HCT116 (cell line): ENCODE measurements around the gene MMD2. TPM values are rescaled to one million over a fixed set of nuclear protein-coding genes. Genes with fewer than 3 reads are reported as not detected.

Experiments
- ATAC-seq: fragments of 200-7000 bp; cut with Tn5 transposase; 2 replicates; pipeline ENCODE4 v1.9.1; 2020; ENCODE audit warnings: mild to moderate bottlenecking, moderate library complexity
- BruUV-seq: library from RNA; stranded (reverse); fragments of 400-500 nt; replicated peaks from 2 replicates; lab custom pipeline; 2021; lab: Mats Ljungman, UMichigan
- CTCF ChIA-PET: fragments of 300-600 bp; sonication (Branson Sonifier 250); formaldehyde crosslinking; loops from one replicate; lab custom pipeline; 2021; ENCODE audit warnings: antibody characterized with exemption; lab: Charles Lee
- POLR2A ChIA-PET: fragments of 300-600, 350-600 bp; sonication (Branson Sonifier 250); formaldehyde crosslinking; loops from one replicate; lab custom pipeline; 2021; ENCODE audit warnings: antibody characterized with exemption; lab: Charles Lee
- RAD21 ChIA-PET, 2 experiments: fragments of 300-600 bp; sonication (Branson Sonifier 250); formaldehyde crosslinking; loops; one replicate each; lab custom pipeline; 2023; ENCODE audit warnings: low total read pairs in 2 of 2; ENCODE audit not compliant: uncharacterized antibody in 2 of 2, unreplicated experiment in 2 of 2, low non-redundant PET in 1 of 2; lab: Charles Lee
- DNase-seq: peaks from one replicate; pipeline ENCODE4 v3.0.0-alpha.2; 2010; ENCODE audit warnings: low read depth, low spot score
- H2AFZ ChIP-seq: fragments of 200-600 bp; shearing (Covaris generic), sonication (generic); 2 replicates; pipeline ENCODE4 v1.6.1; 2017; ENCODE audit warnings: low read depth, mixed run types, mixed read lengths, antibody characterized with exemption, low read length; ENCODE audit not compliant: poor library complexity, severe bottlenecking
- H3K27ac ChIP-seq: 2 replicates; pipeline ENCODE4 v1.5.1; 2012; ENCODE audit warnings: low read depth, low read length
- H3K27me3 ChIP-seq: fragments of 200-600 bp; sonication (generic); 2 replicates; pipeline ENCODE4 v1.6.1; 2016; ENCODE audit warnings: mixed run types, low read length, mixed read lengths; ENCODE audit not compliant: insufficient read depth
- H3K36me3 ChIP-seq, 2 experiments: fragments of 200-500 bp in 1 of 2; fragments of 200-600 bp in 1 of 2; sonication (Bioruptor generic) in 1 of 2; sonication (generic) in 1 of 2; 2 replicates each; pipeline versions ENCODE4 v1.5.1 to v1.6.1; 2014 to 2016; ENCODE audit warnings: low read length in 2 of 2, inconsistent platforms in 1 of 2, mixed read lengths in 1 of 2, mixed run types in 1 of 2; ENCODE audit not compliant: insufficient read depth in 2 of 2, control insufficient read depth in 1 of 2
- H3K4me1 ChIP-seq, 2 experiments: fragments of 200-600 bp in 1 of 2; sonication (generic) in 1 of 2; 2 replicates each; pipeline versions ENCODE4 v1.5.1 to v1.6.1; 2012 to 2017; ENCODE audit warnings: low read length in 2 of 2, inconsistent platforms in 1 of 2, mild to moderate bottlenecking in 1 of 2, mixed read lengths in 1 of 2, mixed run types in 1 of 2, moderate library complexity in 1 of 2; ENCODE audit not compliant: insufficient read depth in 2 of 2, control insufficient read depth in 1 of 2
- H3K4me2 ChIP-seq: fragments of 200-600 bp; sonication (generic); 2 replicates; pipeline ENCODE4 v1.6.1; 2017; ENCODE audit warnings: mixed run types, low read length, mixed read lengths
- H3K4me3 ChIP-seq, 2 experiments: fragments of 200-600 bp in 1 of 2; sonication (generic) in 1 of 2; replicated peaks in 1 of 2; 2 replicates each; pipeline ENCODE4 v1.5.1; 2011 to 2016; ENCODE audit warnings: low read length in 2 of 2, control low read depth in 1 of 2, low read depth in 1 of 2, mild to moderate bottlenecking in 1 of 2, mixed read lengths in 1 of 2, mixed run types in 1 of 2
- H3K79me2 ChIP-seq: fragments of 200-600 bp; sonication (generic); 2 replicates; pipeline ENCODE4 v1.6.1; 2017; ENCODE audit warnings: mild to moderate bottlenecking, mixed run types, low read length, moderate library complexity, mixed read lengths; ENCODE audit not compliant: insufficient read depth
- H3K9ac ChIP-seq: fragments of 200-600 bp; sonication (generic); 2 replicates; pipeline ENCODE4 v1.6.1; 2016; ENCODE audit warnings: low read length, mixed read lengths
- H3K9me2 ChIP-seq: fragments of 200-600 bp; sonication (generic), shearing (Covaris generic); 2 replicates; pipeline ENCODE4 v1.6.1; 2017; ENCODE audit warnings: mixed run types, mild to moderate bottlenecking, moderate library complexity; ENCODE audit not compliant: insufficient read depth
- H3K9me3 ChIP-seq, 2 experiments: fragments of 200-500 bp in 1 of 2; fragments of 200-600 bp in 1 of 2; sonication (Bioruptor generic) in 1 of 2; sonication (generic) in 1 of 2; 2 replicates each; pipeline ENCODE4 v1.6.1; 2014 to 2017; ENCODE audit warnings: low read length in 2 of 2, mixed read lengths in 2 of 2, inconsistent platforms in 1 of 2, low read depth in 1 of 2, mild to moderate bottlenecking in 1 of 2, mixed run types in 1 of 2, moderate library complexity in 1 of 2; ENCODE audit not compliant: control insufficient read depth in 1 of 2, insufficient read depth in 1 of 2
- H4K20me1 ChIP-seq: fragments of 200-600 bp; sonication (generic), shearing (Covaris generic); 2 replicates; pipeline ENCODE4 v1.6.1; 2017; ENCODE audit warnings: mixed run types, mild to moderate bottlenecking, moderate library complexity; ENCODE audit not compliant: insufficient read depth
- CBX3 ChIP-seq: IDR thresholded peaks from 2 replicates; pipeline ENCODE4 v1.6.1; 2012; ENCODE audit warnings: low read depth
- EGR1 ChIP-seq: IDR thresholded peaks from 2 replicates; pipeline ENCODE4 v1.6.1; 2012; ENCODE audit warnings: low read depth
- ELF1 ChIP-seq: IDR thresholded peaks from 2 replicates; pipeline ENCODE4 v1.6.1; 2012; ENCODE audit warnings: low read depth, borderline replicate concordance
- EZH2 ChIP-seq: fragments of 200-600 bp; sonication (generic); IDR thresholded peaks from 2 replicates; pipeline ENCODE4 v1.6.1; 2017; ENCODE audit warnings: antibody characterized with exemption, mixed run types
- RAD21 ChIP-seq: IDR thresholded peaks from 2 replicates; pipeline ENCODE4 v1.6.1; 2012; ENCODE audit warnings: low read depth, mild to moderate bottlenecking
- SIN3A ChIP-seq: IDR thresholded peaks from 2 replicates; pipeline ENCODE4 v1.6.1; 2012; ENCODE audit warnings: low read depth
- SRF ChIP-seq: IDR thresholded peaks from 2 replicates; pipeline ENCODE4 v1.6.1; 2012; ENCODE audit warnings: low read depth
- TCF7L2 ChIP-seq: IDR thresholded peaks from 2 replicates; pipeline ENCODE4 v1.7.0; 2011; ENCODE audit warnings: borderline replicate concordance, inconsistent platforms; ENCODE audit not compliant: insufficient read depth, insufficient read length; ENCODE audit errors: extremely low read depth
- ZFX ChIP-seq: fragments of 450-650 bp; IDR thresholded peaks from 2 replicates; pipeline ENCODE4 v1.6.1; 2017
- ZNF274 ChIP-seq: fragments of 200-500 bp; sonication (Bioruptor generic); IDR thresholded peaks from 2 replicates; pipeline ENCODE4 v1.6.1; 2014; ENCODE audit warnings: mild to moderate bottlenecking, low read depth, low read length, inconsistent platforms
- intact Hi-C: fragments of 100-400 bp; cut with micrococcal nuclease; formaldehyde crosslinking; loops from 2 replicates; pipeline ENCODE4 v1.10.0; 2022
- total RNA-seq: library from RNA; stranded (reverse); gene quantifications from one replicate; pipeline ENCODE4 v1.2.1, GENCODE V29; 2021; ENCODE audit not compliant: unreplicated experiment
- TF ChIP-seq, protein P1 (sequence below): IDR thresholded peaks from 2 replicates; pipeline ENCODE4 v1.6.1; 2011; ENCODE audit warnings: mild to moderate bottlenecking, low read length, moderate library complexity; ENCODE audit not compliant: insufficient replicate concordance; ENCODE audit errors: extremely low read depth
- TF ChIP-seq, protein P2 (sequence below): IDR thresholded peaks from 2 replicates; pipeline ENCODE4 v1.6.1; 2012
- TF ChIP-seq, protein P3 (sequence below): IDR thresholded peaks from 2 replicates; pipeline ENCODE4 v1.6.1; 2012; ENCODE audit warnings: low read depth

MMD2 gene
- total RNA-seq, 1 experiment from 2014 or later = not detected

DNA sequence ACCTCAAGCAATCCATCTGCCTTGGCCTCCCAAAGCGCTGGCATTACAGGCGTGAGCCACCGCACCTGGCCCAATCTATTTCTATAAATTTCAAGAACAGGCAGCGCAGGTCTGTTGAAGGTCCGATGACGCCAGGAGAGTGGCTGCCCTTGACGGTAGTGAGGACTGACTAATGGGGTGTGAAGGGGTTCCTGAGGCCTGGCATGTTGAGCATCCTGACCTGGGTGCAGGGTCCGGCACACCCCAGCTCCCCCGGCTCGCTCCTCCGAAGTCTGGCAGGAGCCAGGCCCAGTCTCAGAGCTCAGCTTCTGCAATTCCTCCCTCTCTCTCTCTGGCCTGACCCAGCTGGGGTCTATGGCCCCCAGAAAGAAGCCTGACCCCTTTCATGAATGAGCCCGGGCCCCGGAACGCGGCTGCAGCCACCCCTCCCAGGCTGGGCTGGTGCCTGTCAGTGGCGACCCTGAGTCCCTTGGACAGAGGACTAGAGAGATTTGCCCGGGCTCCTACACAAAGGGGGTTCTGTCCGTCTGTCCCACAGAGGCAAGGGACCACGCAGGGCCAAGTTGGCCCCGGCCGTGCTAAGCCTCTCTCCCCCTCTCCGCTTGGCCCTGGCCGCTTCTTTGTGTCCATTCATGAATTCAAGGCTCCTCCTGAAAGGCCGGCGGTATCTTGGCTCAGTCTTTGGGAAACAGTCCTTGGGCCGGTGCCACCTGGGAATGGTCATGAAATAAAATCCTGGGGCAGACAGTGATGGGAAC lies 18.8 kb downstream of the MMD2 start:
- CTCF ChIA-PET = no interaction called here
- RAD21 ChIA-PET = no interaction called here
- H2AFZ ChIP-seq = no peak overlapping the region
- DNase-seq (no peak), ATAC-seq (no peak)
- no peaks in the 10 kb centered on the region for H3K36me3 ChIP-seq
- intact Hi-C loops = no loop called here
- no peak overlapping the region for H3K9ac ChIP-seq
- H3K9me3 ChIP-seq = no peaks in the 10 kb centered on the region
- H3K4me1 ChIP-seq = no peaks in the 10 kb centered on the region
- no peak overlapping the region for H3K4me3 ChIP-seq
- no peaks in the 10 kb centered on the region for H4K20me1 ChIP-seq
- TF ChIP-seq, protein P1, sequence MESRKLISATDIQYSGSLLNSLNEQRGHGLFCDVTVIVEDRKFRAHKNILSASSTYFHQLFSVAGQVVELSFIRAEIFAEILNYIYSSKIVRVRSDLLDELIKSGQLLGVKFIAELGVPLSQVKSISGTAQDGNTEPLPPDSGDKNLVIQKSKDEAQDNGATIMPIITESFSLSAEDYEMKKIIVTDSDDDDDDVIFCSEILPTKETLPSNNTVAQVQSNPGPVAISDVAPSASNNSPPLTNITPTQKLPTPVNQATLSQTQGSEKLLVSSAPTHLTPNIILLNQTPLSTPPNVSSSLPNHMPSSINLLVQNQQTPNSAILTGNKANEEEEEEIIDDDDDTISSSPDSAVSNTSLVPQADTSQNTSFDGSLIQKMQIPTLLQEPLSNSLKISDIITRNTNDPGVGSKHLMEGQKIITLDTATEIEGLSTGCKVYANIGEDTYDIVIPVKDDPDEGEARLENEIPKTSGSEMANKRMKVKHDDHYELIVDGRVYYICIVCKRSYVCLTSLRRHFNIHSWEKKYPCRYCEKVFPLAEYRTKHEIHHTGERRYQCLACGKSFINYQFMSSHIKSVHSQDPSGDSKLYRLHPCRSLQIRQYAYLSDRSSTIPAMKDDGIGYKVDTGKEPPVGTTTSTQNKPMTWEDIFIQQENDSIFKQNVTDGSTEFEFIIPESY = no peak
- TF ChIP-seq EZH2 = no peak
- H3K27me3 ChIP-seq = no peaks in the 10 kb centered on the region
- no TSS peak for BruUV-seq
- no peak overlapping the region for H3K27ac ChIP-seq
- no peak overlapping the region for H3K4me2 ChIP-seq
- POLR2A ChIA-PET = no interaction called here
- no peaks in the 10 kb centered on the region for H3K79me2 ChIP-seq
- H3K9me2 ChIP-seq = no peaks in the 10 kb centered on the region

DNA sequence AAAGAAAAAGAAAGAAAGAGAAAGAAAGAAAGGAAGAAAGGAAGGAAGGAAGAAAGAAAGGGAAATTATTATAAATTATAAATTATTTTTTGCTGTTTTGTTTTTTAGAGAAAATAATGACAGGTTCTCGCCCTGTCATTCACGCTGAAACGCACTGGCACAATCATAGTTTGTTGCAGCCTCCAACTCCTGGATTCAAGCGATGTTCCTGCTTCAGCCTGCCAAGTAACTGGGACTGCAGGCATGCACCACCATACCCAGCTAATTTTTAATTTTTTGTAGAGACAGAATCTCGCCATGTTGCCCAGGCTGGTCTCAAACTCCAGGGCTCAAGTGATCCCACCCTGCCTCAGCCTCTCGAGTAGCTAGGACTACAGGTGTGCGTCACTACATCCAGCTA lies 21.6 kb downstream of the MMD2 start:
- H3K4me3 ChIP-seq = no peak overlapping the region
- H3K27me3 ChIP-seq = no peaks in the 10 kb centered on the region
- no peaks in the 10 kb centered on the region for H3K79me2 ChIP-seq
- DNase-seq (no peak), ATAC-seq (no peak)
- no TSS peak for BruUV-seq
- ChIA-PET RAD21 (no interaction called here), CTCF (interaction anchor here (1.5 kb wide), 1 partner anchor 37 kb away, joined by 3 read pairs; no protein-coding TSS in a partner anchor), POLR2A (no interaction called here)
- H3K9me2 ChIP-seq = no peaks in the 10 kb centered on the region
- no peaks in the 10 kb centered on the region for H3K4me1 ChIP-seq
- no peak overlapping the region for H3K4me2 ChIP-seq
- intact Hi-C loops = no loop called here
- H3K9me3 ChIP-seq = no peaks in the 10 kb centered on the region
- no peaks in the 10 kb centered on the region for H4K20me1 ChIP-seq
- no peak overlapping the region for H3K27ac ChIP-seq
- H3K9ac ChIP-seq = no peak overlapping the region
- H3K36me3 ChIP-seq = no peaks in the 10 kb centered on the region
- no peak overlapping the region for H2AFZ ChIP-seq
- no peak for TF ChIP-seq ZNF274
- no peak for TF ChIP-seq ZFX
- no peak for TF ChIP-seq RAD21
- TF ChIP-seq EGR1 = no peak
- TF ChIP-seq SRF = no peak
- TF ChIP-seq EZH2 = no peak
- no peak for TF ChIP-seq ELF1
- TF ChIP-seq, protein P2, sequence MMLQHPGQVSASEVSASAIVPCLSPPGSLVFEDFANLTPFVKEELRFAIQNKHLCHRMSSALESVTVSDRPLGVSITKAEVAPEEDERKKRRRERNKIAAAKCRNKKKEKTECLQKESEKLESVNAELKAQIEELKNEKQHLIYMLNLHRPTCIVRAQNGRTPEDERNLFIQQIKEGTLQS = no peak
- no peak for TF ChIP-seq SIN3A
- TF ChIP-seq, protein P3, sequence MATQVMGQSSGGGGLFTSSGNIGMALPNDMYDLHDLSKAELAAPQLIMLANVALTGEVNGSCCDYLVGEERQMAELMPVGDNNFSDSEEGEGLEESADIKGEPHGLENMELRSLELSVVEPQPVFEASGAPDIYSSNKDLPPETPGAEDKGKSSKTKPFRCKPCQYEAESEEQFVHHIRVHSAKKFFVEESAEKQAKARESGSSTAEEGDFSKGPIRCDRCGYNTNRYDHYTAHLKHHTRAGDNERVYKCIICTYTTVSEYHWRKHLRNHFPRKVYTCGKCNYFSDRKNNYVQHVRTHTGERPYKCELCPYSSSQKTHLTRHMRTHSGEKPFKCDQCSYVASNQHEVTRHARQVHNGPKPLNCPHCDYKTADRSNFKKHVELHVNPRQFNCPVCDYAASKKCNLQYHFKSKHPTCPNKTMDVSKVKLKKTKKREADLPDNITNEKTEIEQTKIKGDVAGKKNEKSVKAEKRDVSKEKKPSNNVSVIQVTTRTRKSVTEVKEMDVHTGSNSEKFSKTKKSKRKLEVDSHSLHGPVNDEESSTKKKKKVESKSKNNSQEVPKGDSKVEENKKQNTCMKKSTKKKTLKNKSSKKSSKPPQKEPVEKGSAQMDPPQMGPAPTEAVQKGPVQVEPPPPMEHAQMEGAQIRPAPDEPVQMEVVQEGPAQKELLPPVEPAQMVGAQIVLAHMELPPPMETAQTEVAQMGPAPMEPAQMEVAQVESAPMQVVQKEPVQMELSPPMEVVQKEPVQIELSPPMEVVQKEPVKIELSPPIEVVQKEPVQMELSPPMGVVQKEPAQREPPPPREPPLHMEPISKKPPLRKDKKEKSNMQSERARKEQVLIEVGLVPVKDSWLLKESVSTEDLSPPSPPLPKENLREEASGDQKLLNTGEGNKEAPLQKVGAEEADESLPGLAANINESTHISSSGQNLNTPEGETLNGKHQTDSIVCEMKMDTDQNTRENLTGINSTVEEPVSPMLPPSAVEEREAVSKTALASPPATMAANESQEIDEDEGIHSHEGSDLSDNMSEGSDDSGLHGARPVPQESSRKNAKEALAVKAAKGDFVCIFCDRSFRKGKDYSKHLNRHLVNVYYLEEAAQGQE = no peak
- TF ChIP-seq TCF7L2 = no peak
- no peak for TF ChIP-seq CBX3
